Endothelial cell of umbilical vein (primary cell): ENCODE measurements around the gene SMCO4. TPM values are rescaled to one million over a fixed set of nuclear protein-coding genes. Genes with fewer than 3 reads are reported as not detected.

Experiments used
- BruUV-seq: library from RNA; stranded (reverse); fragments of 400-500 nt; replicated peaks from 2 replicates; lab custom pipeline; 2021; lab: Mats Ljungman, UMichigan
- CTCF ChIA-PET: fragments of 300-600, 350-600 bp; sonication (Branson Sonifier 250); formaldehyde crosslinking; loops from one replicate; lab custom pipeline; 2021; ENCODE audit warnings: antibody characterized with exemption, inconsistent platforms; lab: Charles Lee
- POLR2A ChIA-PET: fragments of 300-600, 350-600 bp; sonication (Branson Sonifier 250); formaldehyde crosslinking; loops from one replicate; lab custom pipeline; 2021; ENCODE audit warnings: antibody characterized with exemption, inconsistent platforms; lab: Charles Lee
- DNase-seq: peaks from one replicate; pipeline ENCODE4 v3.0.0-alpha.2; 2011; ENCODE audit warnings: low read depth, low spot score
- FAIRE-seq: peaks from 2 replicates; lab custom pipeline; 2011; peaks lifted over from hg19 to GRCh38; lab: Jason Lieb, UNC
- H2AFZ ChIP-seq: 2 replicates; pipeline ENCODE4 v1.6.0; 2012; ENCODE audit warnings: low read depth, low read length, control low read depth, inconsistent platforms
- H3K27ac ChIP-seq: 2 replicates; pipeline ENCODE4 v1.5.1; 2011; ENCODE audit warnings: low read depth, mild to moderate bottlenecking, control low read depth, low read length, moderate library complexity; ENCODE audit not compliant: insufficient read depth
- H3K27me3 ChIP-seq, 2 experiments: 2 replicates each; pipeline versions ENCODE4 v1.6.0 to v1.6.1; 2011; ENCODE audit warnings: low read length in 2 of 2, mixed read lengths in 1 of 2; ENCODE audit not compliant: control insufficient read depth in 2 of 2, insufficient read depth in 2 of 2
- H3K36me3 ChIP-seq, 2 experiments: 2 replicates in 1 of 2; 3 replicates in 1 of 2; pipeline ENCODE4 v1.5.1; 2011; ENCODE audit warnings: low read length in 2 of 2, mild to moderate bottlenecking in 1 of 2, moderate library complexity in 1 of 2; ENCODE audit not compliant: control insufficient read depth in 2 of 2, insufficient read depth in 2 of 2; ENCODE audit errors: extremely low read depth in 1 of 2
- H3K4me1 ChIP-seq: 3 replicates; pipeline ENCODE4 v1.5.1; 2011; ENCODE audit warnings: mild to moderate bottlenecking, low read length; ENCODE audit not compliant: control insufficient read depth, insufficient read depth; ENCODE audit errors: extremely low read depth
- H3K4me2 ChIP-seq: 2 replicates; pipeline ENCODE4 v1.6.1; 2011; ENCODE audit warnings: low read length, control low read depth, mixed read lengths; ENCODE audit not compliant: insufficient read depth
- H3K4me3 ChIP-seq, 3 experiments: fragments of 200-600 bp in 1 of 3; sonication (generic), shearing (Covaris generic) in 1 of 3; replicated peaks in 1 of 3; 2 replicates each; pipeline ENCODE4 v1.5.1; 2011 to 2016; ENCODE audit warnings: control low read depth in 3 of 3, low read length in 3 of 3, mild to moderate bottlenecking in 2 of 3, inconsistent platforms in 1 of 3, low read depth in 1 of 3, moderate library complexity in 1 of 3; ENCODE audit not compliant: insufficient read depth in 1 of 3
- H3K79me2 ChIP-seq: 2 replicates; pipeline ENCODE4 v1.6.0; 2012; ENCODE audit warnings: low read length, inconsistent platforms; ENCODE audit not compliant: control insufficient read depth, insufficient read depth
- H3K9ac ChIP-seq: replicated peaks from 2 replicates; pipeline ENCODE3; 2011; ENCODE audit warnings: low read length, control low read depth; ENCODE audit not compliant: insufficient read depth; ENCODE audit errors: extremely low read depth
- H3K9me1 ChIP-seq: replicated peaks from 3 replicates; pipeline ENCODE4 v1.6.0; 2011; ENCODE audit warnings: mild to moderate bottlenecking, low read length; ENCODE audit not compliant: control insufficient read depth, insufficient read depth; ENCODE audit errors: extremely low read depth
- H3K9me3 ChIP-seq: replicated peaks from 2 replicates; pipeline ENCODE4 v1.5.1; 2012; ENCODE audit warnings: low read length, inconsistent platforms; ENCODE audit not compliant: control insufficient read depth, insufficient read depth
- H4K20me1 ChIP-seq: replicated peaks from 2 replicates; pipeline ENCODE3; 2011; ENCODE audit warnings: mild to moderate bottlenecking, low read length; ENCODE audit not compliant: control insufficient read depth, insufficient read depth; ENCODE audit errors: extremely low read depth
- EZH2 ChIP-seq: IDR thresholded peaks from 2 replicates; pipeline ENCODE4 v1.6.1; 2012; ENCODE audit warnings: borderline replicate concordance, low read depth, mild to moderate bottlenecking, moderate library complexity, low read length, inconsistent platforms; ENCODE audit not compliant: severe bottlenecking
- FOS ChIP-seq: IDR thresholded peaks from 2 replicates; pipeline ENCODE4 v1.6.1; 2011; ENCODE audit warnings: mild to moderate bottlenecking, low read length, moderate library complexity, borderline replicate concordance; ENCODE audit not compliant: insufficient read depth
- GATA2 ChIP-seq: IDR thresholded peaks from 2 replicates; pipeline ENCODE4 v1.7.0; 2011; ENCODE audit warnings: low read depth, mild to moderate bottlenecking, moderate library complexity, mixed read lengths, low read length; ENCODE audit not compliant: insufficient read length, insufficient read depth
- JUN ChIP-seq: IDR thresholded peaks from 2 replicates; pipeline ENCODE4 v1.6.1; 2011; ENCODE audit warnings: borderline replicate concordance, low read depth; ENCODE audit not compliant: insufficient read length, insufficient read depth
- MYC ChIP-seq: IDR thresholded peaks from one replicate; pipeline ENCODE4 v1.6.1; 2011; ENCODE audit warnings: mild to moderate bottlenecking, low read depth, low read length
- POLR2A ChIP-seq: IDR thresholded peaks from 2 replicates; pipeline ENCODE4 v1.6.1; 2012; ENCODE audit warnings: low read depth, mild to moderate bottlenecking, control low read depth, low read length
- POLR2AphosphoS5 ChIP-seq: IDR thresholded peaks from 2 replicates; pipeline ENCODE4 v1.6.1; 2012; ENCODE audit warnings: low read depth, mild to moderate bottlenecking, control low read depth, low read length, moderate library complexity; ENCODE audit not compliant: insufficient read depth
- dilution Hi-C: fragments of 300-500 bp; cut with MboI; formaldehyde crosslinking; loops from one replicate; pipeline ENCODE4 v1.15.0; 2019; ENCODE audit warnings: low sequenced_read_pairs; ENCODE audit not compliant: extremely low pct_ligation_motif_present
- intact Hi-C: fragments of 100-400 bp; cut with micrococcal nuclease; formaldehyde crosslinking; loops from one replicate; pipeline ENCODE4 v1.10.0; 2022
- polyA plus RNA-seq, 4 experiments: library from polyadenylated mRNA; depleted of rRNA in 3 of 4; stranded (reverse) in 3 of 4; unstranded in 1 of 4; fragments of >200 nt; gene quantifications; 2 replicates each; pipeline versions ENCODE4 v1.2.1 to v1.2.3, GENCODE V29; 2011 to 2012; ENCODE audit warnings: missing spikeins in 1 of 4
- total RNA-seq: library from RNA; stranded (reverse); gene quantifications from 2 replicates; pipeline ENCODE4 v1.2.3, GENCODE V29; 2021
- TF ChIP-seq, protein P1 (sequence below), 2 donors: IDR thresholded peaks; 1 replicate in 1 of 2; 2 replicates in 1 of 2; pipeline ENCODE4 v1.5.1; 2011; ENCODE audit warnings: low read length in 2 of 2, mild to moderate bottlenecking in 2 of 2, moderate library complexity in 2 of 2, control low read depth in 1 of 2, inconsistent platforms in 1 of 2, low read depth in 1 of 2; ENCODE audit not compliant: insufficient read depth in 1 of 2; ENCODE audit errors: extremely low read depth in 1 of 2
- TF ChIP-seq, protein P2 (sequence below): IDR thresholded peaks from 2 replicates; pipeline ENCODE4 v1.6.1; 2011; ENCODE audit not compliant: insufficient read depth, insufficient read length

Gene SMCO4
- total and polyA plus RNA-seq, 2 donors (not counting 3 experiments of a cell fraction or from before 2014, with no cell fraction given), result 14.0 to 21.3 TPM

DNA sequence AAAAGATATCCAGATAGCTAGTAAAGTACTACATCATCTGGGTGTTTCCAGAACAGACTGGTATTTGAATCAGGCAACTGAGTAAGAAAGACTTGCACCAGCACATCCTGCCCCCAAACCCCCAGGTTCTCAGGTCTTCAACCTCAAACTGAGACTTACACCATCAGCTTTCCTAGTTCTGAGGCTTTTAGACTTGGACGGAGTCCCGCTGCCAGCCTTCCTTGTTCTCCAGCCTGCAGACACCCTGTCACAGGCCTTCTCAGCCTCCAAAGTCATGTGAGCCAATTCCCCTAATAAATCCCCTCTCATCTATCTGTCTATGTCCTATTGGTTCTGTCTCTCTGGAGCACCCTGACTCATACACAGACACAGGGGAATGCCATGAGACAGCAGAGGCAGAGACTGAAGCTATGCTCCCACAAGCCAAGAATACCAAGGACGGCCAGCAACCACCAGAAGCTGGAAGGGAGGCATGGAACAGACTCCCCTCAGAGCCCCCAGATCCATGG is 10.9 kb downstream of the SMCO4 start:
- ChIA-PET POLR2A (no interaction called here), CTCF (interaction anchor here (2.5 kb wide), 1 partner anchor 9 kb away, joined by 12 read pairs; no protein-coding TSS in a partner anchor)
- BruUV-seq, result no TSS peak
- no peaks in the 10 kb centered on the region for H3K9me1 ChIP-seq
- DNase-seq, result no peak
- intact Hi-C loops (no loop called here), dilution Hi-C loops (no loop called here)
- H3K79me2 ChIP-seq, result no peaks in the 10 kb centered on the region
- no peak overlapping the region for H2AFZ ChIP-seq
- H3K9me3 ChIP-seq, result no peaks in the 10 kb centered on the region
- no peaks in the 10 kb centered on the region for H3K27me3 ChIP-seq
- TF ChIP-seq JUN (no peak), POLR2A (no peak), EZH2 (no peak), POLR2AphosphoS5 (no peak), FOS (no peak), GATA2 (no peak), MYC (no peak)
- TF ChIP-seq, protein P1, sequence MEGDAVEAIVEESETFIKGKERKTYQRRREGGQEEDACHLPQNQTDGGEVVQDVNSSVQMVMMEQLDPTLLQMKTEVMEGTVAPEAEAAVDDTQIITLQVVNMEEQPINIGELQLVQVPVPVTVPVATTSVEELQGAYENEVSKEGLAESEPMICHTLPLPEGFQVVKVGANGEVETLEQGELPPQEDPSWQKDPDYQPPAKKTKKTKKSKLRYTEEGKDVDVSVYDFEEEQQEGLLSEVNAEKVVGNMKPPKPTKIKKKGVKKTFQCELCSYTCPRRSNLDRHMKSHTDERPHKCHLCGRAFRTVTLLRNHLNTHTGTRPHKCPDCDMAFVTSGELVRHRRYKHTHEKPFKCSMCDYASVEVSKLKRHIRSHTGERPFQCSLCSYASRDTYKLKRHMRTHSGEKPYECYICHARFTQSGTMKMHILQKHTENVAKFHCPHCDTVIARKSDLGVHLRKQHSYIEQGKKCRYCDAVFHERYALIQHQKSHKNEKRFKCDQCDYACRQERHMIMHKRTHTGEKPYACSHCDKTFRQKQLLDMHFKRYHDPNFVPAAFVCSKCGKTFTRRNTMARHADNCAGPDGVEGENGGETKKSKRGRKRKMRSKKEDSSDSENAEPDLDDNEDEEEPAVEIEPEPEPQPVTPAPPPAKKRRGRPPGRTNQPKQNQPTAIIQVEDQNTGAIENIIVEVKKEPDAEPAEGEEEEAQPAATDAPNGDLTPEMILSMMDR (IDR thresholded peaks at IDR 0.05; ENCODE audit: extremely low read depth in 1 of 2, insufficient read depth in 1 of 2, low read depth in 1 of 2, low read length in 2 of 2), result no peak
- TF ChIP-seq, protein P2, sequence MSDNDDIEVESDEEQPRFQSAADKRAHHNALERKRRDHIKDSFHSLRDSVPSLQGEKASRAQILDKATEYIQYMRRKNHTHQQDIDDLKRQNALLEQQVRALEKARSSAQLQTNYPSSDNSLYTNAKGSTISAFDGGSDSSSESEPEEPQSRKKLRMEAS, result no peak
- H3K4me1 ChIP-seq, result peaks cover 10% of the 10 kb centered on the region
- H3K27ac ChIP-seq, result no peak overlapping the region
- H3K9ac ChIP-seq, result no peak overlapping the region
- H4K20me1 ChIP-seq, result no peaks in the 10 kb centered on the region
- no peaks in the 10 kb centered on the region for H3K36me3 ChIP-seq
- FAIRE-seq, result no peak
- H3K4me2 ChIP-seq, result no peak overlapping the region
- no peak overlapping the region for H3K4me3 ChIP-seq
